Activated T-cell treated with anti-CD3 and anti-CD28 coated beads, Interleukin-2, amount 50 U/mL, for 72 hours (primary cell): ENCODE measurements around the gene SLC5A2. TPM values are rescaled to one million over a fixed set of nuclear protein-coding genes. Genes with fewer than 3 reads are reported as not detected.
"Not testable (repeated sequence)": the region's sequence is repeated elsewhere in the genome, so short reads cannot be mapped to it uniquely, and the experiment has no call there.

ENCODE experiments used
- ATAC-seq, 2 donors: fragments of 150-1000 bp; cut with Tn5 transposase; replicated peaks in 1 of 2; 2 replicates each; pipeline ENCODE4 v1.10.0; 2021; ENCODE audit warnings: moderate library complexity in 2 of 2, mild to moderate bottlenecking in 1 of 2
- DNase-seq, 2 donors: peaks; one replicate each; pipeline ENCODE4 v3.0.0; 2021 to 2022; ENCODE audit warnings: mixed read lengths in 1 of 2
- H3K27ac Mint-ChIP-seq: one replicate; pipeline ENCODE4 v1.8.0; 2022; ENCODE audit warnings: mild to moderate bottlenecking, moderate library complexity, mixed read lengths
- H3K27me3 Mint-ChIP-seq: one replicate; pipeline ENCODE4 v1.8.0; 2022; ENCODE audit warnings: low read depth, mixed read lengths
- H3K36me3 Mint-ChIP-seq, 2 donors: one replicate each; pipeline ENCODE4 v1.8.0; 2022; ENCODE audit warnings: mixed read lengths in 2 of 2, mild to moderate bottlenecking in 1 of 2; ENCODE audit not compliant: insufficient read depth in 2 of 2
- H3K4me1 Mint-ChIP-seq: one replicate; pipeline ENCODE4 v1.8.0; 2022; ENCODE audit warnings: low read depth, mixed read lengths
- H3K4me3 Mint-ChIP-seq, 2 donors: one replicate each; pipeline ENCODE4 v1.8.0; 2022; ENCODE audit warnings: mild to moderate bottlenecking in 2 of 2, mixed read lengths in 2 of 2, moderate library complexity in 2 of 2
- H3K9me3 Mint-ChIP-seq, 2 donors: one replicate each; pipeline ENCODE4 v1.8.0; 2022; ENCODE audit warnings: mixed read lengths in 2 of 2
- total RNA-seq, 2 donors: library from RNA; stranded (reverse); gene quantifications; one replicate each; pipeline ENCODE4 v1.2.3, GENCODE V29; 2022

The SLC5A2 gene
- total RNA-seq, 2 donors from 2014 or later: not detected

- peak in 1 of 2 donors; percentile 6 for DNase-seq
- ATAC-seq: peak in 1 of 2 donors; percentile 19
- Mint-ChIP-seq H3K36me3 (peaks cover 0 to 6% of the 10 kb centered on the region in 2 donors), H3K27ac (no peak overlapping the region), H3K27me3 (peaks cover 37% of the 10 kb centered on the region), H3K4me3 (peak overlapping the region; percentile 68 to 71), H3K9me3 (peaks cover 2 to 7% of the 10 kb centered on the region in 2 donors), H3K4me1 (peaks cover 6% of the 10 kb centered on the region)
Measured at GRCh38 chr16:31537362-31538242, 54.7 kb downstream of the SLC5A2 start.

- not testable (repeated sequence) for H3K9me3 Mint-ChIP-seq, H3K27ac Mint-ChIP-seq, H3K4me1 Mint-ChIP-seq, DNase-seq, ATAC-seq, H3K36me3 Mint-ChIP-seq, H3K4me3 Mint-ChIP-seq
- H3K27me3 Mint-ChIP-seq: peaks cover 37% of the 10 kb centered on the region
Measured at GRCh38 chr16:31538243-31538598, 55.3 kb downstream of the SLC5A2 start.

GRCh38 chr16:31539762-31540161 is 56.8 kb downstream of the SLC5A2 start:
- not testable (repeated sequence) for H3K4me3 Mint-ChIP-seq, H3K9me3 Mint-ChIP-seq, H3K4me1 Mint-ChIP-seq, ATAC-seq, H3K27ac Mint-ChIP-seq, DNase-seq, H3K36me3 Mint-ChIP-seq
- peaks cover 29% of the 10 kb centered on the region for H3K27me3 Mint-ChIP-seq

Other genes with a start within 250 kb of the SLC5A2 start
- 1 to 10 TPM; 1.8 to 3.7 TPM for gene ITGAM, start 223.1 kb upstream of the SLC5A2 start, total RNA-seq
- 100 to 1,000 TPM in 1 of 2 donors, 10 to 100 TPM in 1; 79.3 to 146 TPM for gene ITGAX, start 127.9 kb upstream of the SLC5A2 start, total RNA-seq
- gene ITGAD, start 89.8 kb upstream of the SLC5A2 start, total RNA-seq: under 1 TPM; 0.05 to 0.14 TPM
- not detected for gene COX6A2, start 54.8 kb upstream of the SLC5A2 start, total RNA-seq
- gene ZNF843, start 40.3 kb upstream of the SLC5A2 start, total RNA-seq: under 1 TPM; 0.38 to 0.53 TPM
- 10 to 100 TPM; 11.2 to 12.2 TPM for gene ARMC5, start 23.6 kb upstream of the SLC5A2 start, total RNA-seq
- gene TGFB1I1, start 11.0 kb upstream of the SLC5A2 start, total RNA-seq: 1 to 10 TPM; 1.3 to 4.4 TPM
- gene RUSF1, start 25.3 kb downstream of the SLC5A2 start, total RNA-seq: 10 to 100 TPM; 46.8 to 57.4 TPM
- not detected for gene AHSP, start 44.8 kb downstream of the SLC5A2 start, total RNA-seq